Measurements from ENCODE around the gene DIPK2B. TPM values are rescaled to one million over a fixed set of nuclear protein-coding genes. Genes with fewer than 3 reads are reported as not detected.

The DIPK2B gene
- polyA plus RNA-seq, 6 donors from 2014 or later: 0.06 to 0.26 TPM; not detected in 4

GRCh38 chrX:45191820-45192409 lies 8.8 kb downstream of the DIPK2B start:
- Mint-ChIP-seq H3K27me3 (peaks cover 6 to 23% (median 8%) of the 10 kb centered on the region in 3 donors), H3K27ac (peak overlapping the region in 2 of 6 donors; percentile 16 to 28), H3K36me3 (no peaks in the 10 kb centered on the region), H3K4me1 (peaks cover 12 to 28% (median 21%) of the 10 kb centered on the region in 3 donors), H3K4me3 (peak overlapping the region in 3 of 8 donors; percentile 32 to 62 (median 52)), H3K9me3 (no peaks in the 10 kb centered on the region)
- DNase-seq (no peak), ATAC-seq (ENCODE audit: low read depth in 2 of 2) (no peak)

- DNase-seq: peak; percentile 3
- Mint-ChIP-seq H3K27ac (peak overlapping the region in 5 of 6 donors; percentile 16 to 78 (median 49)), H3K4me1 (peaks cover 14 to 31% (median 21%) of the 10 kb centered on the region in 3 donors), H3K27me3 (peaks cover 6 to 19% (median 6%) of the 10 kb centered on the region in 3 donors), H3K36me3 (no peaks in the 10 kb centered on the region), H3K4me3 (peak overlapping the region; percentile 22 to 70 (median 38)), H3K9me3 (no peaks in the 10 kb centered on the region)
- ATAC-seq (ENCODE audit: low read depth in 2 of 2): peak; percentile 65 to 78
Measured at GRCh38 chrX:45191383-45191782, 9.3 kb downstream of the DIPK2B start.

GRCh38 chrX:45187731-45188130 lies 12.9 kb downstream of the DIPK2B start:
- Mint-ChIP-seq H3K27ac (peak overlapping the region in 4 of 6 donors; percentile 51 to 91 (median 81)), H3K4me1 (peaks cover 14 to 31% (median 21%) of the 10 kb centered on the region in 3 donors)

GRCh38 chrX:45186643-45187026 lies 14.0 kb downstream of the DIPK2B start:
- Mint-ChIP-seq H3K27ac (no peak overlapping the region), H3K4me3 (peak overlapping the region; percentile 79 to 96 (median 88))
- ATAC-seq (ENCODE audit: low read depth in 2 of 2): no peak

More at GRCh38 chrX:45187731-45188130, 12.9 kb downstream of the DIPK2B start:
- Mint-ChIP-seq H3K9me3 (no peaks in the 10 kb centered on the region), H3K27me3 (peaks cover 0 to 8% (median 0%) of the 10 kb centered on the region in 3 donors), H3K4me3 (peak overlapping the region; percentile 79 to 96 (median 88)), H3K36me3 (no peaks in the 10 kb centered on the region)
- DNase-seq: no peak
- no peak for ATAC-seq (ENCODE audit: low read depth in 2 of 2)

GRCh38 chrX:45184211-45184610 lies 16.5 kb downstream of the DIPK2B start:
- no peak overlapping the region for H3K4me3 Mint-ChIP-seq
- H3K9me3 Mint-ChIP-seq: peaks cover 0 to 10% (median 4%) of the 10 kb centered on the region in 7 donors
- peaks cover 0 to 5% of the 10 kb centered on the region in 2 donors for H3K36me3 Mint-ChIP-seq
- H3K27ac Mint-ChIP-seq: no peak overlapping the region
- DNase-seq (no peak), ATAC-seq (ENCODE audit: low read depth in 2 of 2) (no peak)
- H3K4me1 Mint-ChIP-seq: peaks cover 9 to 13% (median 11%) of the 10 kb centered on the region in 3 donors
- H3K27me3 Mint-ChIP-seq: peaks cover 0 to 8% (median 0%) of the 10 kb centered on the region in 3 donors

More at GRCh38 chrX:45186643-45187026, 14.0 kb downstream of the DIPK2B start:
- peaks cover 13 to 23% (median 19%) of the 10 kb centered on the region in 3 donors for H3K4me1 Mint-ChIP-seq
- no peaks in the 10 kb centered on the region for H3K36me3 Mint-ChIP-seq
- no peak for DNase-seq
- H3K27me3 Mint-ChIP-seq: peaks cover 0 to 8% (median 0%) of the 10 kb centered on the region in 3 donors
- no peaks in the 10 kb centered on the region for H3K9me3 Mint-ChIP-seq

- ATAC-seq (ENCODE audit: low read depth in 2 of 2) (no peak), DNase-seq (no peak)
- no peaks in the 10 kb centered on the region for H3K36me3 Mint-ChIP-seq
- H3K4me1 Mint-ChIP-seq: peaks cover 0 to 4% (median 4%) of the 10 kb centered on the region in 3 donors
- peaks cover 0 to 6% (median 0%) of the 10 kb centered on the region in 7 donors for H3K9me3 Mint-ChIP-seq
- H3K4me3 Mint-ChIP-seq: no peak overlapping the region
- H3K27ac Mint-ChIP-seq: no peak overlapping the region
- peaks cover 0 to 13% (median 0%) of the 10 kb centered on the region in 3 donors for H3K27me3 Mint-ChIP-seq
Measured at GRCh38 chrX:45172890-45173289, 27.8 kb downstream of the DIPK2B start.

- no peak overlapping the region for H3K4me3 Mint-ChIP-seq
- no peak for ATAC-seq (ENCODE audit: low read depth in 2 of 2)
- H3K27ac Mint-ChIP-seq: no peak overlapping the region
- DNase-seq: no peak
- H3K4me1 Mint-ChIP-seq: peaks cover 0 to 4% (median 4%) of the 10 kb centered on the region in 3 donors
- peaks cover 0 to 2% (median 0%) of the 10 kb centered on the region in 7 donors for H3K9me3 Mint-ChIP-seq
- H3K36me3 Mint-ChIP-seq: no peaks in the 10 kb centered on the region
- peaks cover 0 to 8% (median under 1%) of the 10 kb centered on the region in 3 donors for H3K27me3 Mint-ChIP-seq
Measured at GRCh38 chrX:45166781-45167180, 33.9 kb downstream of the DIPK2B start.

GRCh38 chrX:45165726-45166125 lies 35.0 kb downstream of the DIPK2B start:
- peak overlapping the region in 1 of 8 donors; percentile 13 for H3K4me3 Mint-ChIP-seq
- H3K36me3 Mint-ChIP-seq: peaks cover 1 to 8% of the 10 kb centered on the region in 2 donors
- H3K27ac Mint-ChIP-seq: no peak overlapping the region
- peaks cover 0 to 8% (median 7%) of the 10 kb centered on the region in 3 donors for H3K27me3 Mint-ChIP-seq
- ATAC-seq (ENCODE audit: low read depth in 2 of 2) (no peak), DNase-seq (no peak)
- H3K4me1 Mint-ChIP-seq: no peaks in the 10 kb centered on the region
- peaks cover 2 to 9% (median 5%) of the 10 kb centered on the region in 7 donors for H3K9me3 Mint-ChIP-seq

GRCh38 chrX:45164995-45165394 lies 35.7 kb downstream of the DIPK2B start:
- no peak overlapping the region for H3K4me3 Mint-ChIP-seq
- H3K36me3 Mint-ChIP-seq: peaks cover 8% of the 10 kb centered on the region in 2 donors
- no peak for ATAC-seq (ENCODE audit: low read depth in 2 of 2)
- no peak for DNase-seq
- H3K4me1 Mint-ChIP-seq: no peaks in the 10 kb centered on the region
- no peak overlapping the region for H3K27ac Mint-ChIP-seq
- peaks cover 0 to 8% (median 7%) of the 10 kb centered on the region in 3 donors for H3K27me3 Mint-ChIP-seq
- H3K9me3 Mint-ChIP-seq: peaks cover 2 to 17% (median 8%) of the 10 kb centered on the region in 7 donors

GRCh38 chrX:45164021-45164621 lies 36.6 kb downstream of the DIPK2B start:
- H3K27me3 Mint-ChIP-seq: peaks cover 0 to 8% (median 7%) of the 10 kb centered on the region in 3 donors
- H3K27ac Mint-ChIP-seq: no peak overlapping the region
- no peak for DNase-seq
- ATAC-seq (ENCODE audit: low read depth in 2 of 2): no peak
- H3K4me3 Mint-ChIP-seq: no peak overlapping the region
- no peaks in the 10 kb centered on the region for H3K4me1 Mint-ChIP-seq
- peaks cover 2 to 20% (median 9%) of the 10 kb centered on the region in 7 donors for H3K9me3 Mint-ChIP-seq
- peaks cover 8% of the 10 kb centered on the region in 2 donors for H3K36me3 Mint-ChIP-seq

GRCh38 chrX:45157647-45158046 lies 43.0 kb downstream of the DIPK2B start:
- no peak for ATAC-seq (ENCODE audit: low read depth in 2 of 2)
- DNase-seq: no peak
- Mint-ChIP-seq H3K27me3 (peaks cover 0 to 19% (median 7%) of the 10 kb centered on the region in 3 donors), H3K4me1 (no peaks in the 10 kb centered on the region), H3K36me3 (peaks cover 8% of the 10 kb centered on the region in 2 donors), H3K9me3 (peaks cover 0 to 20% (median 9%) of the 10 kb centered on the region in 7 donors), H3K27ac (no peak overlapping the region), H3K4me3 (no peak overlapping the region)

- H3K36me3 Mint-ChIP-seq: no peaks in the 10 kb centered on the region
- H3K4me3 Mint-ChIP-seq: no peak overlapping the region
- no peak for ATAC-seq (ENCODE audit: low read depth in 2 of 2)
- peaks cover 0 to 4% (median 0%) of the 10 kb centered on the region in 7 donors for H3K9me3 Mint-ChIP-seq
- H3K27me3 Mint-ChIP-seq: peaks cover 0 to 11% (median 0%) of the 10 kb centered on the region in 3 donors
- DNase-seq: no peak
- no peaks in the 10 kb centered on the region for H3K4me1 Mint-ChIP-seq
- no peak overlapping the region for H3K27ac Mint-ChIP-seq
Measured at GRCh38 chrX:45154462-45154861, 46.2 kb downstream of the DIPK2B start.

GRCh38 chrX:45154033-45154360 lies 46.7 kb downstream of the DIPK2B start:
- Mint-ChIP-seq H3K4me3 (no peak overlapping the region), H3K27ac (no peak overlapping the region), H3K9me3 (peaks cover 0 to 4% (median 0%) of the 10 kb centered on the region in 7 donors), H3K36me3 (no peaks in the 10 kb centered on the region), H3K27me3 (peaks cover 0 to 11% (median 0%) of the 10 kb centered on the region in 3 donors), H3K4me1 (no peaks in the 10 kb centered on the region)
- ATAC-seq (ENCODE audit: low read depth in 2 of 2): no peak
- no peak for DNase-seq
